ENCODE results near the gene NRBP1.

DNA sequence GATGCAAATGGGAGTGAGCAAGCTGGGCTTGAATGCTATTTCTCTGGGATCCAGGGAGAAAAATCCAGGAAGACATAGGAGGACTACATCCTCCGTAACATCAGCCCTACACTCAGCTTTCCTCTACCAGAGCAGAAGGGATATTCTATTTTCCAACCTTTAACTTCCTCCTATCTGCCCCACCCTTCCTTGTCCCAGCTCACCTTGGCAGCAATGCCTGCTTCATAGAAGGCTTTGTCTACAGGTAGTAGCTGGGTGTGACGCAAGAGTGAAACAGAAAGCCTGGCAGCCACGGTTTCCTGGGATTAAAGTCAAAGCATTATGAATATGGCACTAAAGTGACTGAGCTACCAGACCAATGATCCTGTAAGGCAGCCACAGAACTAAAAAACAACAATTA, 17.6 kb downstream of the NRBP1 start:
- no peak for TF ChIP-seq CTCF (IDR thresholded peaks at IDR 0.05)
- peak in 1 of 4 donors; percentile 29 for TF ChIP-seq POLR2A (IDR thresholded peaks at IDR 0.05)

Data from esophagus squamous epithelium (tissue), 4 donors.